IMR-90 (cell line): ENCODE data around the gene KRT1. TPM values are rescaled to one million over a fixed set of nuclear protein-coding genes. Genes with fewer than 3 reads are reported as not detected.

ENCODE experiments used
- ATAC-seq: fragments of 200-7000 bp; cut with Tn5 transposase; 2 replicates; pipeline ENCODE4 v1.9.1; 2020; ENCODE audit warnings: low read depth, mild to moderate bottlenecking, moderate library complexity
- BruUV-seq: library from RNA; stranded (reverse); fragments of 400-500 nt; replicated peaks from 2 replicates; lab custom pipeline; 2021; lab: Mats Ljungman, UMichigan
- CTCF ChIA-PET: fragments of 300-600 bp; formaldehyde crosslinking; extraction: SDS; loops from one replicate; lab custom pipeline; 2021; ENCODE audit warnings: antibody characterized with exemption; lab: Yijun Ruan, JAX
- POLR2A ChIA-PET: fragments of 300-600 bp; sonication (Branson Sonifier 250); formaldehyde crosslinking; loops from one replicate; lab custom pipeline; 2022; ENCODE audit warnings: antibody characterized with exemption; ENCODE audit not compliant: unreplicated experiment; lab: Charles Lee
- DNase-seq: peaks from one replicate; pipeline ENCODE4 v3.0.0; 2013
- H2AFZ ChIP-seq: replicated peaks from 2 replicates; pipeline ENCODE3; 2013; ENCODE audit warnings: low read length, mild to moderate bottlenecking; ENCODE audit not compliant: poor library complexity
- H2AK5ac ChIP-seq: 2 replicates; pipeline ENCODE4 v1.6.1; 2013; ENCODE audit warnings: low read depth, low read length, inconsistent platforms
- H2AK9ac ChIP-seq: replicated peaks from 2 replicates; pipeline ENCODE3; 2013; ENCODE audit warnings: mild to moderate bottlenecking, low read depth, low read length, moderate library complexity; ENCODE audit not compliant: poor library complexity
- H2BK120ac ChIP-seq: 2 replicates; pipeline ENCODE4 v1.6.1; 2013; ENCODE audit warnings: low read depth, low read length, inconsistent platforms
- H2BK15ac ChIP-seq: 3 replicates; pipeline ENCODE4 v1.6.1; 2013; ENCODE audit warnings: low read depth, low read length, inconsistent platforms
- H2BK20ac ChIP-seq: 2 replicates; pipeline ENCODE4 v1.6.1; 2013; ENCODE audit warnings: low read depth, mild to moderate bottlenecking, inconsistent platforms, low read length, moderate library complexity
- H2BK5ac ChIP-seq: 2 replicates; pipeline ENCODE4 v1.6.1; 2013; ENCODE audit warnings: mild to moderate bottlenecking, low read depth, low read length, inconsistent platforms; ENCODE audit not compliant: poor library complexity, severe bottlenecking
- H3K14ac ChIP-seq: replicated peaks from 2 replicates; pipeline ENCODE4 v1.6.1; 2013; ENCODE audit warnings: low read depth, low read length, inconsistent platforms
- H3K18ac ChIP-seq: 2 replicates; pipeline ENCODE4 v1.6.1; 2013; ENCODE audit warnings: low read depth, low read length, control low read depth
- H3K23ac ChIP-seq: 2 replicates; pipeline ENCODE4 v1.6.1; 2013; ENCODE audit warnings: low read depth, low read length, inconsistent platforms
- H3K27ac ChIP-seq: 2 replicates; pipeline ENCODE4 v1.5.1; 2013; ENCODE audit warnings: mild to moderate bottlenecking, control low read depth, low read length; ENCODE audit not compliant: insufficient read depth
- H3K27me3 ChIP-seq: 2 replicates; pipeline ENCODE4 v1.6.1; 2013; ENCODE audit warnings: low read length; ENCODE audit not compliant: control insufficient read depth, insufficient read depth
- H3K36me3 ChIP-seq: 2 replicates; pipeline ENCODE4 v1.6.1; 2013; ENCODE audit warnings: low read length, mixed read lengths; ENCODE audit not compliant: control insufficient read depth, insufficient read depth
- H3K4ac ChIP-seq: 2 replicates; pipeline ENCODE4 v1.6.1; 2013; ENCODE audit warnings: low read depth, low read length, inconsistent platforms
- H3K4me1 ChIP-seq: 2 replicates; pipeline ENCODE4 v1.6.1; 2013; ENCODE audit warnings: low read length, mixed read lengths; ENCODE audit not compliant: control insufficient read depth, insufficient read depth
- H3K4me2 ChIP-seq: 2 replicates; pipeline ENCODE4 v1.6.1; 2013; ENCODE audit warnings: low read depth, mild to moderate bottlenecking, control low read depth, low read length, moderate library complexity
- H3K4me3 ChIP-seq: 2 replicates; pipeline ENCODE4 v1.5.1; 2013; ENCODE audit warnings: low read depth, mild to moderate bottlenecking, control low read depth, low read length, moderate library complexity; ENCODE audit not compliant: insufficient read depth
- H3K56ac ChIP-seq: 2 replicates; pipeline ENCODE4 v1.6.1; 2013; ENCODE audit warnings: low read length, inconsistent platforms; ENCODE audit not compliant: insufficient read depth; ENCODE audit errors: extremely low read depth
- H3K79me1 ChIP-seq, 2 experiments: 2 replicates each; pipeline ENCODE4 v1.6.1; 2013; ENCODE audit warnings: low read length in 2 of 2, inconsistent platforms in 1 of 2, low read depth in 1 of 2
- H3K9ac ChIP-seq: 2 replicates; pipeline ENCODE4 v1.6.1; 2013; ENCODE audit warnings: low read depth, low read length, control low read depth
- H3K9me1 ChIP-seq: 2 replicates; pipeline ENCODE4 v1.6.1; 2013; ENCODE audit warnings: low read length, inconsistent platforms; ENCODE audit not compliant: insufficient read depth
- H3K9me3 ChIP-seq: 2 replicates; pipeline ENCODE4 v1.6.1; 2013; ENCODE audit warnings: low read length; ENCODE audit not compliant: control insufficient read depth, insufficient read depth
- H4K20me1 ChIP-seq: 2 replicates; pipeline ENCODE4 v1.6.1; 2013; ENCODE audit warnings: low read length, inconsistent platforms; ENCODE audit not compliant: insufficient read depth
- H4K5ac ChIP-seq: 2 replicates; pipeline ENCODE4 v1.6.1; 2013; ENCODE audit warnings: mild to moderate bottlenecking, low read depth, low read length, control low read depth
- H4K8ac ChIP-seq, 2 experiments: 2 replicates each; pipeline ENCODE4 v1.6.1; 2013; ENCODE audit warnings: low read depth in 2 of 2, low read length in 2 of 2, control low read depth in 1 of 2, inconsistent platforms in 1 of 2
- H4K91ac ChIP-seq: 2 replicates; pipeline ENCODE4 v1.6.1; 2013; ENCODE audit warnings: low read depth, low read length, inconsistent platforms; ENCODE audit not compliant: insufficient read depth
- BHLHE40 ChIP-seq: fragments of 150-350 bp; IDR thresholded peaks from 2 replicates; pipeline ENCODE4 v1.6.1; 2016; ENCODE audit warnings: mild to moderate bottlenecking, low read depth, low read length
- CTCF ChIP-seq: conservative IDR thresholded peaks from 2 replicates; pipeline ENCODE4 v1.5.1; 2012; ENCODE audit warnings: mild to moderate bottlenecking, low read depth, low read length, improper control_type of control experiment
- MAZ ChIP-seq: IDR thresholded peaks from 2 replicates; pipeline ENCODE4 v1.6.1; 2012; ENCODE audit warnings: low read depth, mild to moderate bottlenecking, low read length, improper control_type of control experiment, moderate library complexity, borderline replicate concordance
- WGBS, 2 experiments: methylation state at CpG; one replicate each; pipeline versions ENCODE4 v1.1.5 to v1.1.7; 2013; ENCODE audit warnings: missing lambda C conversion rate in 2 of 2; ENCODE audit not compliant: insufficient read length in 1 of 2; ENCODE audit errors: extremely low coverage in 2 of 2; 5-methylcytosine and 5-hydroxymethylcytosine counted together
- dilution Hi-C: fragments of 300-500 bp; cut with HindIII; formaldehyde crosslinking; loops from one replicate; pipeline ENCODE4 v1.14.3; 2018; ENCODE audit warnings: low sequenced_read_pairs; ENCODE audit not compliant: unreplicated experiment
- in situ Hi-C: fragments of 300-500 bp; cut with MboI; formaldehyde crosslinking; loops from 3 replicates; pipeline ENCODE4 v1.14.3; 2019; ENCODE audit warnings: low sequenced_read_pairs, inconsistent platforms, mixed read lengths
- intact Hi-C: fragments of 100-400 bp; cut with micrococcal nuclease; formaldehyde crosslinking; loops from 2 replicates; pipeline ENCODE4 v1.10.0; 2022
- polyA plus RNA-seq, 3 experiments: library from polyadenylated mRNA; depleted of rRNA; stranded (reverse); fragments of >200 nt; gene quantifications; 2 replicates each; pipeline ENCODE4 v1.2.3, GENCODE V29; 2012; ENCODE audit warnings: low replicate concordance in 1 of 3
- total RNA-seq: library from RNA; depleted of rRNA; stranded (reverse); fragments of >200 nt; gene quantifications from 2 replicates; pipeline ENCODE4 v1.2.3, GENCODE V29; 2012

Gene KRT1
- total and polyA plus RNA-seq, 2 of the 4 experiments (the other 2 are of a cell fraction) = not detected

- Histone ChIP-seq H3K23ac (no peak overlapping the region), H2AK5ac (no peak overlapping the region), H2AK9ac (no peak overlapping the region), H3K4me3 (no peak overlapping the region), H3K18ac (no peak overlapping the region), H2AFZ (no peak overlapping the region), H3K9ac (no peak overlapping the region), H2BK15ac (no peak overlapping the region), H4K5ac (no peak overlapping the region), H4K20me1 (no peaks in the 10 kb centered on the region), H3K14ac (no peak overlapping the region), H3K56ac (no peak overlapping the region), H3K9me1 (no peaks in the 10 kb centered on the region), H3K4me2 (no peak overlapping the region), H3K9me3 (no peaks in the 10 kb centered on the region), H3K4me1 (no peaks in the 10 kb centered on the region), H3K79me1 (no peaks in the 10 kb centered on the region), H2BK20ac (no peak overlapping the region), H3K27me3 (peaks cover 12% of the 10 kb centered on the region), H4K91ac (no peak overlapping the region), H3K4ac (no peak overlapping the region), H3K36me3 (no peaks in the 10 kb centered on the region), H4K8ac (no peak overlapping the region), H2BK5ac (no peak overlapping the region), H3K27ac (no peak overlapping the region), H2BK120ac (no peak overlapping the region)
- TF ChIP-seq CTCF (no peak), MAZ (no peak), BHLHE40 (no peak)
- no peak for DNase-seq
- 46% methylated on average over 5 of the region's 7 CpGs; no CpG with 5 or more reads in 1 of the 2 experiments for WGBS, 2 experiments
- in situ Hi-C loops = loop anchor here (5.0 kb wide), 1 partner anchor 49 kb away; no protein-coding TSS in a partner anchor
- ChIA-PET CTCF (no interaction called here), POLR2A (no interaction called here)
- dilution Hi-C loops = no loop called here
- ATAC-seq = no peak
- intact Hi-C loops = no loop called here
- BruUV-seq = no TSS peak
Measured at GRCh38 chr12:52667931-52668330, 12.3 kb downstream of the KRT1 start.
